Fibroblast of villous mesenchyme (primary cell): ENCODE measurements around the gene THRB. TPM values are rescaled to one million over a fixed set of nuclear protein-coding genes. Genes with fewer than 3 reads are reported as not detected.

Experiments used
- DNase-seq: peaks from one replicate; pipeline ENCODE4 v3.0.0-alpha.2; 2010; ENCODE audit warnings: low read depth
- H3K4me3 ChIP-seq: 2 replicates; pipeline ENCODE4 v1.5.1; 2011; ENCODE audit warnings: low read depth, mild to moderate bottlenecking, low read length
- total RNA-seq: library from RNA; depleted of rRNA; stranded (reverse); fragments of >200 nt; gene quantifications from 2 replicates; pipeline ENCODE4 v1.2.3, GENCODE V29; 2012
- TF ChIP-seq, protein P1 (sequence below): IDR thresholded peaks from 2 replicates; pipeline ENCODE4 v1.5.1; 2012; ENCODE audit warnings: low read depth, mild to moderate bottlenecking, low read length; ENCODE audit not compliant: insufficient read depth

The THRB gene
- total RNA-seq, 1 donor: 13.4 TPM

DNA sequence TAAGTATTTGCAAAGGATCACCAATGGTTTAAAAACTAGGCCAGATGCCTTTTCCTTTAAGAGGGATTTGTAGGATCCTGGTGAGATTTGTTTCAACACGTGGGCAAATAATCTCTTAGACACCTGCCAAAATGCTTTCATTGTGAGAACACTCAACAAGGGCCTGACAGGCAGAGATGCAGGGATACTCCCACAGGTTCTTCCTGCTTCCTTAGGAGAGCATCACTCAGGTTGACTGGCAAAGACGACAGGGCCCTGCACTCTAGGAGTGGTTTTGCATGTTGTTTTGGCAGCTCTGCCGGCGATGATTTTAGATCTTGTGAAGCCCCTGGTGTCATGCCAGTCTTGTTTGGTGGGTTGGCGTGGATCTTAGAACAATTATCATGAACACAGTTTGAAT lies 365.1 kb downstream of the THRB start:
- TF ChIP-seq, protein P1, sequence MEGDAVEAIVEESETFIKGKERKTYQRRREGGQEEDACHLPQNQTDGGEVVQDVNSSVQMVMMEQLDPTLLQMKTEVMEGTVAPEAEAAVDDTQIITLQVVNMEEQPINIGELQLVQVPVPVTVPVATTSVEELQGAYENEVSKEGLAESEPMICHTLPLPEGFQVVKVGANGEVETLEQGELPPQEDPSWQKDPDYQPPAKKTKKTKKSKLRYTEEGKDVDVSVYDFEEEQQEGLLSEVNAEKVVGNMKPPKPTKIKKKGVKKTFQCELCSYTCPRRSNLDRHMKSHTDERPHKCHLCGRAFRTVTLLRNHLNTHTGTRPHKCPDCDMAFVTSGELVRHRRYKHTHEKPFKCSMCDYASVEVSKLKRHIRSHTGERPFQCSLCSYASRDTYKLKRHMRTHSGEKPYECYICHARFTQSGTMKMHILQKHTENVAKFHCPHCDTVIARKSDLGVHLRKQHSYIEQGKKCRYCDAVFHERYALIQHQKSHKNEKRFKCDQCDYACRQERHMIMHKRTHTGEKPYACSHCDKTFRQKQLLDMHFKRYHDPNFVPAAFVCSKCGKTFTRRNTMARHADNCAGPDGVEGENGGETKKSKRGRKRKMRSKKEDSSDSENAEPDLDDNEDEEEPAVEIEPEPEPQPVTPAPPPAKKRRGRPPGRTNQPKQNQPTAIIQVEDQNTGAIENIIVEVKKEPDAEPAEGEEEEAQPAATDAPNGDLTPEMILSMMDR: no peak
- H3K4me3 ChIP-seq: no peak overlapping the region
- no peak for DNase-seq

DNA sequence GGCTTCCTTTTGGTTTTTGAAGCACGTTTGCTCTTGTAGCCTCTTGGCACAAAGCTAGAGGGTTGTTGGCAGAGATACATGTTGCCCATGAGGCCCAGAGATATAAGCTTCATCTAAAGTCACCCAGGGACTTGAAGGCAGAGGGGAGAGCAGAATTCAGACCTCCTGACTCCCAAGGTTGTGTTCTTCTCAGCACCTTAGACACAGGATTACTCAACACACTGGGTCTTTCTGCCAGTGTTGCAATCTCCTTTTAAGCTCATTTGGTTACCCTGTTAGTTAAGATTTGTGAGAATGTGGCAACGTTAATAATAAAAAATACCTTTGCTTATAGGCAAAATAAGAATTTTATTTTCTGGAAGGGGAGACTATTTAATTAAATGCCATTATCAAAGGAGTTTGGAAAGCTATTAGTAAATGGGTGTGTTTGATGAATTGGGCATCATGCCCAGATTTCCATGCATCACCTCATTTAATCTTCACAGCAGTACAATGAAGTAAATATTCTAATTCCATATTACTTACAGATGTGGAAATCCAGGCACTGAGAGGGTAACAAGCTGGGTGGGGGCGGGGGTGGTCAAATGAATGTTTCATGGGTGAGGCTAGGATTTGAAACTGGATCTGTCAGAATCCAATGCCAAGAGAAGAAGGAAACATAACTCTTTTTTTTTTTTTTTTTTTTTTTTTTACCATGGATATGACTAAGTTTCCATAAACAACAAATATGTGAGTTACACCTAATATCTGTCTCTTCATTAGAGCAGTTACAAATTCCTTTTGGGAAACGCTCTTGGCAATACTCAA lies 366.2 kb downstream of the THRB start:
- H3K4me3 ChIP-seq: no peak overlapping the region
- DNase-seq: peak; percentile 76
- TF ChIP-seq, protein P1: no peak

- TF ChIP-seq, protein P1: no peak
- H3K4me3 ChIP-seq: no peak overlapping the region
- DNase-seq: no peak
Measured at GRCh38 chr3:24123596-24123995, 371.1 kb downstream of the THRB start.

- no peak for DNase-seq
- H3K4me3 ChIP-seq: no peak overlapping the region
- TF ChIP-seq, protein P1: no peak
Measured at GRCh38 chr3:24120434-24120833, 374.2 kb downstream of the THRB start.

- TF ChIP-seq, protein P1: no peak
- peak; percentile 38 for DNase-seq
- no peak overlapping the region for H3K4me3 ChIP-seq
Measured at GRCh38 chr3:24119321-24119751, 375.3 kb downstream of the THRB start.

DNA sequence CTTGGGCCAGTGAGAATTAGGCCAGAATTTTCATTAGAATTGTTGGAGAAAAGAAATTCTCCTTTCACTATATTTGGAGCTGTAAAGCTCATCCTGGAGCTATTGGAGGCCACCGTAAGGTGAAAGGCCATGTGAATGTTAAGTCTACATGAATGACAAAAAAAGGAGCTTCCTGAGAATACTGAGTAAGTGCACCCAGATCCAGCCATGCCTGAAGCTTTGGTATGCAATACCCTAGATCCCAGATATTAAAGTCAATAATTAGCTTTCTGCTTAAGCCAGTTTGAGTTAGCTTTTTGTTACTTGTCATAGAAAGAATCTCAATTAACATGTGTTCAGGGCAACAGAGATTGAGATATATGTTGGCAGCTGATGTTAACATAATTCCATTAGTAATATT lies 377.1 kb downstream of the THRB start:
- DNase-seq: no peak
- TF ChIP-seq, protein P1: no peak
- H3K4me3 ChIP-seq: no peak overlapping the region

DNA sequence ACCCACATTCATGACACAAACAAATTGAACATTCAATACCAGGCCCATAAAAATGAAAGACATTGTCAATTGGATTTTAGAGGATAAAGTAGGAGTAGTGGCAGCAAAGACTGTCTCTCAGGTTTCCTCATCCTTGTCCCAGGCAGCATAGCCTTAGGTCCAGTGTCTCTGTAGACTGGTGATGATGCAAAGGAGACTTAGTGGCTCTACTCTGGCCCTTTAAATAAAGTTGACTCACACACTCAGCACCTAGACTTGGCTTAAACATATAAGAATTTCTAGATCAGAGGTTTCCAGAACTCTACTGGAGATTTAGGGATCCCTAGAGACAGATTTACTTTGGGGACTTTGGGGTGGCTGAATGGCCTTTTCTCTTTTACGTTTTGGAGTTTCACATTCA lies 382.9 kb downstream of the THRB start:
- TF ChIP-seq, protein P1: no peak
- DNase-seq: no peak
- H3K4me3 ChIP-seq: no peak overlapping the region
